ENCODE measurements around the gene OLA1.

The OLA1 gene

GRCh38 chr2:174026122-174026845 is 222.0 kb downstream of the OLA1 start:
- DNase-seq = no peak

DNA sequence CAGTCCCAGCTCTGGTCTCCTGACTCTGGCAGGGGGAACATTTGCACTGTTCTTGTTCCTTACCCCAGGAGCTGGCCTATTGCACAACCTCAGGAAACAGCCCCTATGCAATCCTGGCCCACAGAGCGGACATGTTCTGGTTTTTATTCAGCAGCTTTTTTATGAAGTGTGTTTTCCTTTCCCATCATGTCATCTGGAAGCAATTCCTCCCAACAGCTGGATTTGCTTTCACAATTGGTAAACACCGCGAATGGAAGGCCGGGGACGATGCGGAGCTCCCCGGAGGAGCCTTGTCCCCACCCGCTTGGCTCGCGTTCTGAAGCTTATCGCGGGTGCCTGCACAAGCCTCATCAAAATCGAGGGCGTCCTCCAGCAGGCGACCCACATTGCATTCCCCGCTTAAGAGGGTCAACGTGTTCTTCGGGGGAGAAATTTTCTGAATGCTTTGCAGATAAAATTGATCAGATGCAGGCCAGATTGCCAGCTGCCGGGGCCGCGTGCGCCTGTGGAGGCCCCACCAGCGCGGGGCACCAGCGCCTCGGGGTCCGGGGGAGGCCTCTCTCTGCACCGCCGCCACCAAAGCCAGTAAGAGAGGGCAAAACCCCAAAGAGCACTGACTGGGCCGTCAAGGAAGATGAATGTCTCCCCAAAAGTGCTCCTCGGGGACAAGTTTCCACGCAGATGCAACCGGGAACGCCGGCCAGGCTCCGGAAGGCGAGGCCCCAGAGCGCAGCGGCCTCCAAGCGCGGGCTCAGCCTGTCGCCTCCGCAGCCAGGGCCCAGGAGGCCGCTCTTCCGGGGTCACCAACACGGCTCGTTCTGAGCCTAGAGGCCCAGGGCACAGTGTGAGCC is 222.8 kb downstream of the OLA1 start:
- no peak for DNase-seq

GRCh38 chr2:174024524-174025270 is 223.6 kb downstream of the OLA1 start:
- no peak for DNase-seq

GRCh38 chr2:174023591-174024523 is 224.5 kb downstream of the OLA1 start:
- DNase-seq = peak; percentile 35 to 57

All from stimulated activated CD4-positive, alpha-beta T cell treated with anti-CD3 and anti-CD28 coated beads, Interleukin-2, amount 100 ng/mL, for 24 hours (primary cell).